ENCODE results near the gene NBAS. TPM values are rescaled to one million over a fixed set of nuclear protein-coding genes. Genes with fewer than 3 reads are reported as not detected.

The NBAS gene
- total and polyA plus RNA-seq, 9 donors: 25.8 to 48.9 (median 43.4) TPM

- no peaks in the 10 kb centered on the region for H3K9me3 ChIP-seq
- H3K4me3 ChIP-seq: no peak overlapping the region
- 93 to 95% (median 94%) methylated on average over 5 of the region's 5 CpGs for WGBS, 3 donors
- no peaks in the 10 kb centered on the region for H3K36me3 ChIP-seq
- DNase-seq: no peak
- H3K4me1 ChIP-seq (ENCODE audit: insufficient read depth): no peaks in the 10 kb centered on the region
- TF ChIP-seq EP300 (IDR thresholded peaks at IDR 0.05): no peak
- TF ChIP-seq, protein P1, sequence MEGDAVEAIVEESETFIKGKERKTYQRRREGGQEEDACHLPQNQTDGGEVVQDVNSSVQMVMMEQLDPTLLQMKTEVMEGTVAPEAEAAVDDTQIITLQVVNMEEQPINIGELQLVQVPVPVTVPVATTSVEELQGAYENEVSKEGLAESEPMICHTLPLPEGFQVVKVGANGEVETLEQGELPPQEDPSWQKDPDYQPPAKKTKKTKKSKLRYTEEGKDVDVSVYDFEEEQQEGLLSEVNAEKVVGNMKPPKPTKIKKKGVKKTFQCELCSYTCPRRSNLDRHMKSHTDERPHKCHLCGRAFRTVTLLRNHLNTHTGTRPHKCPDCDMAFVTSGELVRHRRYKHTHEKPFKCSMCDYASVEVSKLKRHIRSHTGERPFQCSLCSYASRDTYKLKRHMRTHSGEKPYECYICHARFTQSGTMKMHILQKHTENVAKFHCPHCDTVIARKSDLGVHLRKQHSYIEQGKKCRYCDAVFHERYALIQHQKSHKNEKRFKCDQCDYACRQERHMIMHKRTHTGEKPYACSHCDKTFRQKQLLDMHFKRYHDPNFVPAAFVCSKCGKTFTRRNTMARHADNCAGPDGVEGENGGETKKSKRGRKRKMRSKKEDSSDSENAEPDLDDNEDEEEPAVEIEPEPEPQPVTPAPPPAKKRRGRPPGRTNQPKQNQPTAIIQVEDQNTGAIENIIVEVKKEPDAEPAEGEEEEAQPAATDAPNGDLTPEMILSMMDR (IDR thresholded peaks at IDR 0.05): no peak
- no peak for TF ChIP-seq POLR2A (IDR thresholded peaks at IDR 0.05)
- H3K27ac ChIP-seq: no peak overlapping the region
- intact Hi-C loops (cut with DNase I): no loop called here
- H3K27me3 ChIP-seq: no peaks in the 10 kb centered on the region
Measured at GRCh38 chr2:15426606-15427005, 134.5 kb downstream of the NBAS start.

GRCh38 chr2:15425712-15426111 is 135.4 kb downstream of the NBAS start:
- H3K4me1 ChIP-seq (ENCODE audit: insufficient read depth): no peaks in the 10 kb centered on the region
- no peak overlapping the region for H3K4me3 ChIP-seq
- no peaks in the 10 kb centered on the region for H3K36me3 ChIP-seq
- TF ChIP-seq EP300 (IDR thresholded peaks at IDR 0.05) (no peak), POLR2A (IDR thresholded peaks at IDR 0.05) (no peak)
- TF ChIP-seq, protein P1 (IDR thresholded peaks at IDR 0.05): no peak
- no peaks in the 10 kb centered on the region for H3K9me3 ChIP-seq
- no peak overlapping the region for H3K27ac ChIP-seq
- DNase-seq: no peak
- WGBS, 3 donors: 76 to 86% (median 78%) methylated on average over 4 of the region's 4 CpGs
- intact Hi-C loops (cut with DNase I): no loop called here
- H3K27me3 ChIP-seq: no peaks in the 10 kb centered on the region

DNA sequence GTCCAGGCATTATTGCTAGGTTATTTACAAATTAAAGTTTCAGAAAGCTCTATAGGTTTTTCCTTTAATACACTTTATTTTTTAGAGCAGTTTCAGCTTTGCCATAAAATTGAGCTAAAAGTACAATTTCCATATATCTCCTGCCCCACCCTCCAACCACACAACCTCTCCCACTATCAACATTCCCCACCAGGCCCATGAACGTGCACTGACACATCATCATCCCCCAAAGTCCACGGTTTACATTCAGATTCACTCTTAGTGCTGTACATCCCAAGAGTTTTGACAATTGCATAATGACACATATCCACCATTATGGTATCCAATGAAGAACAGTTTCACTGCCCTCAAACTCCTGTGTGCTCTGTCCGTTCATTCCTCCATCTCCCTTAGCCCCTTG is 139.4 kb downstream of the NBAS start:
- no peaks in the 10 kb centered on the region for H3K9me3 ChIP-seq
- no peaks in the 10 kb centered on the region for H3K4me1 ChIP-seq (ENCODE audit: insufficient read depth)
- no peak overlapping the region for H3K27ac ChIP-seq
- 95 to 98% (median 96%) methylated on average over 3 of the region's 3 CpGs for WGBS, 3 donors
- H3K4me3 ChIP-seq: no peak overlapping the region
- DNase-seq: no peak
- TF ChIP-seq EP300 (IDR thresholded peaks at IDR 0.05): no peak
- no peak for TF ChIP-seq POLR2A (IDR thresholded peaks at IDR 0.05)
- TF ChIP-seq, protein P1 (IDR thresholded peaks at IDR 0.05): no peak
- H3K27me3 ChIP-seq: no peaks in the 10 kb centered on the region
- no peaks in the 10 kb centered on the region for H3K36me3 ChIP-seq
- intact Hi-C loops (cut with DNase I): no loop called here

GRCh38 chr2:15415748-15416147 is 145.4 kb downstream of the NBAS start:
- no peaks in the 10 kb centered on the region for H3K36me3 ChIP-seq
- intact Hi-C loops (cut with DNase I): no loop called here
- H3K4me1 ChIP-seq (ENCODE audit: insufficient read depth): no peaks in the 10 kb centered on the region
- no peak overlapping the region for H3K27ac ChIP-seq
- 96 to 98% (median 97%) methylated on average over 2 of the region's 2 CpGs for WGBS, 3 donors
- no peak overlapping the region for H3K4me3 ChIP-seq
- no peaks in the 10 kb centered on the region for H3K9me3 ChIP-seq
- no peaks in the 10 kb centered on the region for H3K27me3 ChIP-seq
- TF ChIP-seq, protein P1 (IDR thresholded peaks at IDR 0.05): no peak
- TF ChIP-seq EP300 (IDR thresholded peaks at IDR 0.05) (no peak), POLR2A (IDR thresholded peaks at IDR 0.05) (no peak)
- no peak for DNase-seq

Data from ovary (tissue), 9 donors.